ENCODE measurements around the gene FCHSD1. TPM values are rescaled to one million over a fixed set of nuclear protein-coding genes. Genes with fewer than 3 reads are reported as not detected.
A peak's percentile ranks its signal among the peaks of the same experiment; 100 is the strongest.

Gene FCHSD1
- total and polyA plus RNA-seq, 10 of the 15 experiments (the other 5 are each of a cell fraction or from before 2014, with no cell fraction given) = 0.97 to 22.8 (median 10.7) TPM

DNA sequence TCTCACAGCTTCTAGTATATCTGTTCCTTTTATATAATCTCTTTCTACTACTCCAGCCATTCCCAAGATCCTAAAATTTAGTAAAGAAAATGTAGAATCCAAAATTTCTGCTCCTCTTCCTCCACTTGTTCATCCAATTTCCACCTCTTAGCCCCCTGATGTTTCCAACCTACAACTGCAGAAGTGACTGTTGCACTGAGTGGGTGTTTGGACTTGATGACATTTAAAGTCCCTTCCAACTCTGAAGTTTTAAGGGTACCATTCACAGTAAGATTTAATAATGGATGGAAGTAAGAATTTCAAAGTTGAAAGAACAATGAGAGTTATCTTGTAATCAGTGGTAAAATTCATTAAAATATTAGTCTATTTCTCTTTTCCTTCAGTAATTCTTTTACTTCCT, 37.9 kb downstream of the FCHSD1 start:
- ATAC-seq = peak; percentile 22; the same call in 1 of the 3 replicates
- Histone ChIP-seq H3K27me3 (replicated peaks in 1 of 2; ENCODE audit: control insufficient read depth in 2 of 2, insufficient read depth in 2 of 2, low read length in 1 of 2) (no peaks in the 10 kb centered on the region), H3K9ac (ENCODE audit: control insufficient read depth, insufficient read depth, low read length) (no peak overlapping the region; the same call in 1 of the 2 replicates), H2AFZ (ENCODE audit: control insufficient read depth, low read depth, low read length) (no peak overlapping the region), H3K4me1 (ENCODE audit: control insufficient read depth, insufficient read depth, low read length) (peaks cover 6% of the 10 kb centered on the region), H3K27ac (ENCODE audit: control insufficient read depth, insufficient read depth) (peak overlapping the region; percentile 9; the same call in 1 of the 2 replicates), H3K79me2 (ENCODE audit: control insufficient read depth, insufficient read depth, low read length) (peaks cover 92% of the 10 kb centered on the region), H3K4me3 (no peak overlapping the region), H3K36me3 (ENCODE audit: control insufficient read depth in 2 of 2, insufficient read depth in 2 of 2, low read length in 1 of 2) (no peaks in the 10 kb centered on the region; a peak in 1 of 4 replicates), H4K20me1 (ENCODE audit: control insufficient read depth, insufficient read depth) (no peaks in the 10 kb centered on the region), H3K4me2 (ENCODE audit: control insufficient read depth, insufficient read depth) (peak overlapping the region; percentile 38; the same call in 1 of the 2 replicates), H3K9me3 (replicated peaks; ENCODE audit: control insufficient read depth, insufficient read depth, low read length) (no peaks in the 10 kb centered on the region)
- DNase-seq (ENCODE audit: low read depth, low spot score) = no peak
- FAIRE-seq = no peak
- no TSS peak for BruUV-seq (replicated peaks)
- ChIA-PET RAD21 (ENCODE audit: unreplicated experiment) (interaction anchor here (0.9 to 9.9 kb wide), 2 partner anchors 11 to 20 kb away, joined by 3 to 299 read pairs; no protein-coding TSS in a partner anchor), SMC1A (ENCODE audit: uncharacterized antibody, unreplicated experiment) (interaction anchor here (1.4 to 14.0 kb wide), 5 partner anchors 8 to 20 kb away, joined by 3 to 245 read pairs (median 50); partner anchors contain the start of genes HDAC3 and RELL2), CTCF (interaction anchor here (1.0 to 15.5 kb wide), 7 partner anchors 8 to 46 kb away, joined by 3 to 517 read pairs (median 5); no protein-coding TSS in a partner anchor), POLR2A (interaction anchor here (0.9 to 13.9 kb wide), 4 partner anchors 8 to 21 kb away, joined by 3 to 215 read pairs (median 7); partner anchors contain the start of genes HDAC3 and RELL2)
- intact Hi-C loops (cut with micrococcal nuclease; ENCODE audit: unreplicated experiment) = loop anchor here (10.0 kb wide), 1 partner anchor 899 kb away; no protein-coding TSS in a partner anchor
- in situ Hi-C loops (cut with MboI) = loop anchor here (25.0 kb wide), 2 partner anchors 1201 to 1576 kb away; partner anchors contain the start of genes ANKHD1 and NRG2
- no peak for TF ChIP-seq IKZF2 (IDR thresholded peaks at IDR 0.05)
- TF ChIP-seq MYC (IDR thresholded peaks at IDR 0.05; ENCODE audit: insufficient read depth, insufficient read length, insufficient replicate concordance, low read length, severe bottlenecking) = no peak
- no peak for TF ChIP-seq ZNF217 (IDR thresholded peaks at IDR 0.05)
- TF ChIP-seq, protein P1, sequence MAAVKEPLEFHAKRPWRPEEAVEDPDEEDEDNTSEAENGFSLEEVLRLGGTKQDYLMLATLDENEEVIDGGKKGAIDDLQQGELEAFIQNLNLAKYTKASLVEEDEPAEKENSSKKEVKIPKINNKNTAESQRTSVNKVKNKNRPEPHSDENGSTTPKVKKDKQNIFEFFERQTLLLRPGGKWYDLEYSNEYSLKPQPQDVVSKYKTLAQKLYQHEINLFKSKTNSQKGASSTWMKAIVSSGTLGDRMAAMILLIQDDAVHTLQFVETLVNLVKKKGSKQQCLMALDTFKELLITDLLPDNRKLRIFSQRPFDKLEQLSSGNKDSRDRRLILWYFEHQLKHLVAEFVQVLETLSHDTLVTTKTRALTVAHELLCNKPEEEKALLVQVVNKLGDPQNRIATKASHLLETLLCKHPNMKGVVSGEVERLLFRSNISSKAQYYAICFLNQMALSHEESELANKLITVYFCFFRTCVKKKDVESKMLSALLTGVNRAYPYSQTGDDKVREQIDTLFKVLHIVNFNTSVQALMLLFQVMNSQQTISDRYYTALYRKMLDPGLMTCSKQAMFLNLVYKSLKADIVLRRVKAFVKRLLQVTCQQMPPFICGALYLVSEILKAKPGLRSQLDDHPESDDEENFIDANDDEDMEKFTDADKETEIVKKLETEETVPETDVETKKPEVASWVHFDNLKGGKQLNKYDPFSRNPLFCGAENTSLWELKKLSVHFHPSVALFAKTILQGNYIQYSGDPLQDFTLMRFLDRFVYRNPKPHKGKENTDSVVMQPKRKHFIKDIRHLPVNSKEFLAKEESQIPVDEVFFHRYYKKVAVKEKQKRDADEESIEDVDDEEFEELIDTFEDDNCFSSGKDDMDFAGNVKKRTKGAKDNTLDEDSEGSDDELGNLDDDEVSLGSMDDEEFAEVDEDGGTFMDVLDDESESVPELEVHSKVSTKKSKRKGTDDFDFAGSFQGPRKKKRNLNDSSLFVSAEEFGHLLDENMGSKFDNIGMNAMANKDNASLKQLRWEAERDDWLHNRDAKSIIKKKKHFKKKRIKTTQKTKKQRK (IDR thresholded peaks at IDR 0.05; ENCODE audit: low read depth, low read length) = no peak
- TF ChIP-seq, protein P2, sequence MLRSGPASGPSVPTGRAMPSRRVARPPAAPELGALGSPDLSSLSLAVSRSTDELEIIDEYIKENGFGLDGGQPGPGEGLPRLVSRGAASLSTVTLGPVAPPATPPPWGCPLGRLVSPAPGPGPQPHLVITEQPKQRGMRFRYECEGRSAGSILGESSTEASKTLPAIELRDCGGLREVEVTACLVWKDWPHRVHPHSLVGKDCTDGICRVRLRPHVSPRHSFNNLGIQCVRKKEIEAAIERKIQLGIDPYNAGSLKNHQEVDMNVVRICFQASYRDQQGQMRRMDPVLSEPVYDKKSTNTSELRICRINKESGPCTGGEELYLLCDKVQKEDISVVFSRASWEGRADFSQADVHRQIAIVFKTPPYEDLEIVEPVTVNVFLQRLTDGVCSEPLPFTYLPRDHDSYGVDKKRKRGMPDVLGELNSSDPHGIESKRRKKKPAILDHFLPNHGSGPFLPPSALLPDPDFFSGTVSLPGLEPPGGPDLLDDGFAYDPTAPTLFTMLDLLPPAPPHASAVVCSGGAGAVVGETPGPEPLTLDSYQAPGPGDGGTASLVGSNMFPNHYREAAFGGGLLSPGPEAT (IDR thresholded peaks at IDR 0.05; ENCODE audit: low read depth) = peak; percentile 27; the same call in 1 of the 2 replicates
- TF ChIP-seq SRF (IDR thresholded peaks at IDR 0.05; ENCODE audit: low read depth in 2 of 2, low read length in 2 of 2) = no peak
- no peak for TF ChIP-seq ETV6 (conservative IDR thresholded peaks at IDR 0.05 in 1 of 2, IDR thresholded peaks at IDR 0.05 in 1 of 2; ENCODE audit: borderline replicate concordance in 1 of 2, low read depth in 1 of 2)
- TF ChIP-seq, protein P3, sequence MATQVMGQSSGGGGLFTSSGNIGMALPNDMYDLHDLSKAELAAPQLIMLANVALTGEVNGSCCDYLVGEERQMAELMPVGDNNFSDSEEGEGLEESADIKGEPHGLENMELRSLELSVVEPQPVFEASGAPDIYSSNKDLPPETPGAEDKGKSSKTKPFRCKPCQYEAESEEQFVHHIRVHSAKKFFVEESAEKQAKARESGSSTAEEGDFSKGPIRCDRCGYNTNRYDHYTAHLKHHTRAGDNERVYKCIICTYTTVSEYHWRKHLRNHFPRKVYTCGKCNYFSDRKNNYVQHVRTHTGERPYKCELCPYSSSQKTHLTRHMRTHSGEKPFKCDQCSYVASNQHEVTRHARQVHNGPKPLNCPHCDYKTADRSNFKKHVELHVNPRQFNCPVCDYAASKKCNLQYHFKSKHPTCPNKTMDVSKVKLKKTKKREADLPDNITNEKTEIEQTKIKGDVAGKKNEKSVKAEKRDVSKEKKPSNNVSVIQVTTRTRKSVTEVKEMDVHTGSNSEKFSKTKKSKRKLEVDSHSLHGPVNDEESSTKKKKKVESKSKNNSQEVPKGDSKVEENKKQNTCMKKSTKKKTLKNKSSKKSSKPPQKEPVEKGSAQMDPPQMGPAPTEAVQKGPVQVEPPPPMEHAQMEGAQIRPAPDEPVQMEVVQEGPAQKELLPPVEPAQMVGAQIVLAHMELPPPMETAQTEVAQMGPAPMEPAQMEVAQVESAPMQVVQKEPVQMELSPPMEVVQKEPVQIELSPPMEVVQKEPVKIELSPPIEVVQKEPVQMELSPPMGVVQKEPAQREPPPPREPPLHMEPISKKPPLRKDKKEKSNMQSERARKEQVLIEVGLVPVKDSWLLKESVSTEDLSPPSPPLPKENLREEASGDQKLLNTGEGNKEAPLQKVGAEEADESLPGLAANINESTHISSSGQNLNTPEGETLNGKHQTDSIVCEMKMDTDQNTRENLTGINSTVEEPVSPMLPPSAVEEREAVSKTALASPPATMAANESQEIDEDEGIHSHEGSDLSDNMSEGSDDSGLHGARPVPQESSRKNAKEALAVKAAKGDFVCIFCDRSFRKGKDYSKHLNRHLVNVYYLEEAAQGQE (IDR thresholded peaks at IDR 0.05; ENCODE audit: low read depth, low read length) = no peak
